PC-3 (cell line): ENCODE measurements around the gene TP53. TPM values are rescaled to one million over a fixed set of nuclear protein-coding genes. Genes with fewer than 3 reads are reported as not detected.

ENCODE experiments used
- ATAC-seq: fragments of 200-7000 bp; cut with Tn5 transposase; 2 replicates; pipeline ENCODE4 v1.9.1; 2020; ENCODE audit warnings: mild to moderate bottlenecking, moderate library complexity
- BruUV-seq: library from RNA; stranded (reverse); fragments of 400-500 nt; replicated peaks from 2 replicates; lab custom pipeline; 2021; lab: Mats Ljungman, UMichigan
- CTCF ChIA-PET: fragments of 300-600 bp; sonication (Branson Sonifier 250); formaldehyde crosslinking; loops from one replicate; lab custom pipeline; 2022; ENCODE audit warnings: antibody characterized with exemption; lab: Charles Lee
- POLR2A ChIA-PET: fragments of 300-600 bp; sonication (Branson Sonifier 250); formaldehyde crosslinking; loops from one replicate; lab custom pipeline; 2022; ENCODE audit warnings: antibody characterized with exemption; ENCODE audit not compliant: unreplicated experiment; lab: Charles Lee
- DNase-seq: peaks from one replicate; pipeline ENCODE4 v3.0.0-alpha.2; 2015
- H2AFZ ChIP-seq: fragments of 300-600 bp; sonication (generic); 2 replicates; pipeline ENCODE4 v1.6.0; 2016; ENCODE audit warnings: antibody characterized with exemption, low read length
- H3F3A ChIP-seq: fragments of 300-600 bp; sonication (generic); one replicate; pipeline ENCODE4 v1.6.0; 2017; ENCODE audit warnings: antibody characterized with exemption, low read length, control low read depth, mild to moderate bottlenecking; ENCODE audit not compliant: unreplicated experiment
- H3K27ac ChIP-seq: fragments of 300-600 bp; sonication (generic); 2 replicates; pipeline ENCODE4 v1.5.1; 2016; ENCODE audit warnings: mild to moderate bottlenecking, low read length
- H3K27me3 ChIP-seq: fragments of 300-600 bp; sonication (generic); 2 replicates; pipeline ENCODE4 v1.6.1; 2016; ENCODE audit warnings: low read length, mixed read lengths
- H3K36me3 ChIP-seq: fragments of 300-600 bp; sonication (generic); 2 replicates; pipeline ENCODE4 v1.6.1; 2016; ENCODE audit warnings: low read depth, mixed run types, low read length, mixed read lengths
- H3K4me1 ChIP-seq: fragments of 300-600 bp; sonication (generic); 2 replicates; pipeline ENCODE4 v1.5.1; 2016; ENCODE audit warnings: low read length; ENCODE audit not compliant: insufficient read depth
- H3K4me2 ChIP-seq: fragments of 300-600 bp; sonication (generic); 2 replicates; pipeline ENCODE4 v1.6.0; 2016; ENCODE audit warnings: low read length
- H3K4me3 ChIP-seq: fragments of 300-600 bp; sonication (generic); 2 replicates; pipeline ENCODE4 v1.5.1; 2016; ENCODE audit warnings: mild to moderate bottlenecking, low read length, mixed read lengths
- H3K79me2 ChIP-seq: fragments of 300-600 bp; sonication (generic); 2 replicates; pipeline ENCODE4 v1.6.1; 2017; ENCODE audit warnings: low read length, mixed read lengths
- H3K9ac ChIP-seq: fragments of 300-600 bp; sonication (generic); 2 replicates; pipeline ENCODE4 v1.6.0; 2016; ENCODE audit warnings: mild to moderate bottlenecking, low read length
- H3K9me2 ChIP-seq: fragments of 300-600 bp; sonication (generic); replicated peaks from 2 replicates; pipeline ENCODE4 v1.6.1; 2016; ENCODE audit warnings: mixed run types, low read length, mixed read lengths
- H3K9me3 ChIP-seq: fragments of 300-600 bp; sonication (generic); 2 replicates; pipeline ENCODE4 v1.6.1; 2016; ENCODE audit warnings: low read length, mixed read lengths
- H4K20me1 ChIP-seq: fragments of 300-600 bp; sonication (generic); 2 replicates; pipeline ENCODE4 v1.6.1; 2016; ENCODE audit warnings: low read length, mixed read lengths
- CTCF ChIP-seq: fragments of 300-600 bp; sonication (generic); conservative IDR thresholded peaks from 2 replicates; pipeline ENCODE4 v1.5.1; 2017; ENCODE audit warnings: antibody characterized with exemption, low read depth, mild to moderate bottlenecking, low read length
- EZH2 ChIP-seq: fragments of 300-600 bp; sonication (generic); IDR thresholded peaks from one replicate; pipeline ENCODE4 v1.6.1; 2017; ENCODE audit warnings: antibody characterized with exemption, mild to moderate bottlenecking, low read length; ENCODE audit not compliant: unreplicated experiment
- EZH2phosphoT487 ChIP-seq: fragments of 300-600 bp; sonication (generic); IDR thresholded peaks from 2 replicates; pipeline ENCODE4 v1.6.1; 2018; ENCODE audit warnings: mild to moderate bottlenecking, antibody characterized with exemption, low read length, borderline replicate concordance
- intact Hi-C: fragments of 100-400 bp; cut with micrococcal nuclease; formaldehyde crosslinking; loops from 2 replicates; pipeline ENCODE4 v1.9.0; 2023
- total RNA-seq: library from RNA; depleted of rRNA; stranded (reverse); fragments of >200 nt; gene quantifications from 2 replicates; pipeline ENCODE4 v1.2.3, GENCODE V29; 2014

The TP53 gene
- total RNA-seq, 1 experiment from 2014 or later: 3.4 TPM

- Histone ChIP-seq H3K4me1 (no peaks in the 10 kb centered on the region), H3K9me3 (no peaks in the 10 kb centered on the region), H2AFZ (no peak overlapping the region), H3K9ac (no peak overlapping the region), H3K27ac (no peak overlapping the region), H3K27me3 (no peaks in the 10 kb centered on the region), H3K79me2 (peaks cover 8% of the 10 kb centered on the region), H3F3A (no peaks in the 10 kb centered on the region), H3K4me3 (no peak overlapping the region), H4K20me1 (no peaks in the 10 kb centered on the region), H3K9me2 (no peaks in the 10 kb centered on the region), H3K4me2 (no peak overlapping the region), H3K36me3 (no peaks in the 10 kb centered on the region)
- intact Hi-C loops: loop anchor here (5.0 kb wide), 1 partner anchor 56 kb away; the partner anchor contains the start of genes TP53 and WRAP53
- POLR2A ChIA-PET: no interaction called here
- DNase-seq (no peak), ATAC-seq (no peak)
- no peak for TF ChIP-seq EZH2
- TF ChIP-seq EZH2phosphoT487: no peak
- no peak for TF ChIP-seq CTCF
- CTCF ChIA-PET: interaction anchor here (0.6 to 1.9 kb wide), 4 partner anchors 16 to 57 kb away, joined by 6 to 8 read pairs (median 6); partner anchors contain the start of gene WRAP53
- BruUV-seq: no TSS peak
Measured at GRCh38 chr17:7631398-7632380, 55.6 kb downstream of the TP53 start.

- H3K4me3 ChIP-seq: no peak within 1 kb of the TSS
- no peaks in the 10 kb centered on the region for H3K36me3 ChIP-seq
- no peak for ATAC-seq
- H3K79me2 ChIP-seq: peaks cover 13% of the 10 kb centered on the region
- H2AFZ ChIP-seq: no peak within 1 kb of the TSS
- BruUV-seq: no TSS peak
- H4K20me1 ChIP-seq: no peaks in the 10 kb centered on the region
- DNase-seq: no peak
- no peaks in the 10 kb centered on the region for H3F3A ChIP-seq
- H3K9me2 ChIP-seq: no peaks in the 10 kb centered on the region
- no peaks in the 10 kb centered on the region for H3K9me3 ChIP-seq
- H3K27ac ChIP-seq: no peak within 1 kb of the TSS
- TF ChIP-seq EZH2: no peak
- TF ChIP-seq CTCF: no peak
- TF ChIP-seq EZH2phosphoT487: no peak
- ChIA-PET CTCF (no interaction called here), POLR2A (no interaction called here)
- H3K4me1 ChIP-seq: no peaks in the 10 kb centered on the region
- no peak within 1 kb of the TSS for H3K9ac ChIP-seq
- intact Hi-C loops: loop anchor here (5.0 kb wide), 1 partner anchor 57 kb away; the partner anchor contains the start of genes TP53 and WRAP53
- no peak within 1 kb of the TSS for H3K4me2 ChIP-seq
- H3K27me3 ChIP-seq: no peaks in the 10 kb centered on the region
Measured at GRCh38 chr17:7629939-7630571, 57.2 kb downstream of the TP53 start, which contains the start of gene SHBG. SHBG (plus strand) TSS chr17:7630135; CDS start chr17:7630173, 38 bp downstream.
